ENCODE data around the gene RANBP10. TPM values are rescaled to one million over a fixed set of nuclear protein-coding genes. Genes with fewer than 3 reads are reported as not detected.

The RANBP10 gene
- total RNA-seq: 4.5 and 5.8 TPM in 2 replicates

DNA sequence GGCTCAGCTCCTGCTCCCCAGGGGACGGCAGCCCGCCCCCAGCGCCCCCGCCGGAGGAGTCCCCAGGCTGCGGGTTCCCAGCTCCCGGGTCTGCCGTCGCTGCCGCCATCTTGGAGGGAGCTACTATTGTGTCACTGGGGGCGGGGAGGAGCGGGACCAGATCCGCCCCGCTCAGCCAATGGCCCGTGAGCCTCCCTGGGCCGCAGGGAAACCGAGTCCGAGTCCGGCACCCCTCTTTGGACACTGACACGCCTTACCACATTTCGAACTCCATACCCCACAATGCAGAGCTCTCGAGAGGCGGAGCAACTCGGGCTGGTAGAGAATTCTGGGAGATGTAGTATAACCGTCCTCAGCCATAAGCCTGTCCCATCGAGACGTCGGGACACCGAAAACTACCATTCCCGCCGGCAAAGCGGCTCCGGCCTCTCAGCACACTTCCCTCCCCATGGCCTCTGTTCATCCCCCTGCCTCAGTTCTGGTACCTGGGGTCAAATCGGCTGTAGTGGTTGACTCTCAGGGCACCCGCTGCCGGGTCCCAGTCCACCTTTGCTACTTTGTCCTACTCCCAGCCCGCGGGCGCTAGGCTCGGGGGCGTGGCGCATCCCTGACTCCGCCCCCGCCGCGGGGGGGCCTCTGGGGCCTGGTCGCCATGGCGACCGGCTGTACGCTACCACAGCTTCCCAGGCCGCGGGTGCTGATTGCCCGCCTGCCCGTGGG, at the start of gene RANBP10, which contains the start of gene TSNAXIP1:
TSS of gene RANBP10 (minus strand) at position 133 of the 720 bp plus-strand sequence. CDS start at position 109, 24 bp downstream.
TSS of gene TSNAXIP1 (plus strand) at position 462 of the 720 bp plus-strand sequence. CDS start 261 bp downstream, outside the sequence.

GRCh38 chr16:67847064-67847861, 40.9 kb upstream of the RANBP10 start, which contains the start of gene CENPT:
CENPT (minus strand) TSS chr16:67847693; CDS start chr16:67833859, 13,834 bp downstream.

DNA sequence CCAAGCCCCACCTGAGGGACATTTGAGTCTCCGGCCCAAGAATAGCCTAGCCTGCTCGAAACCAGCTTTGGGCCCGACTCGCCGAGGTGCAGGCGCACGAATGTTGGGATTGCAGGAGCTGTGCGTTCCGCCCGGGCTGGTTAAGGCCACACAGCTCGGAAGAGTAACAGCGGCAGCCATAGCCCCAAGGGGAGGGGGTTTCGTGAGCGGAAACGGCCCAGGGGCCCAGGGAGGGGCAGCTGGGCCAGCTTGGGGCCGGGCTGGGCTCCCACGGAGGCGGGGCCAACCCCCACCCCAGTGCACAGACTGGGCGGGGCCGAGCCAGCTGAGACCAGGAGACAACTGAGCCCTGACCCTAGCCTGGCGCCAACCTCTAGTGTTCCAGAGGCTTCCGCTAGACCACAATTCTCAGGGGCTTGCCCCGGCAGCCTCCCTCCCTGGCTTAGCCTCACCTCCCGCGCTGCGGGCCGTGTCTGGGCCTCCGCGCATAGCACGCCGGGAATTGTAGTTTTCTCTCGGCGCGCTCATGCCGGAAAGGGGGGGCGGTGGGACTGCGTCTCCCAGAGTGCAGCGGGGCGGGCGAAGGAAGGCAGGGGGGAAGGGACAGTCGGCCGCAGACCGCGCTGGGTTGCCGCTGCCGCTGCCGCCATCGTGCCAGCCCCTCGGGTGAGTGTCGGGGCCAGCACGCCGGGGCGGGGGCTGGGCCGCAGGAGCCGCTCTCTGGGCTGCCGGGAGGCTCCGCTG, 40.1 kb upstream of the RANBP10 start, which contains the start of gene NUTF2:
TSS of gene NUTF2 (plus strand) at position 614 of the 744 bp plus-strand sequence. CDS start 18,198 bp downstream, outside the sequence.

DNA sequence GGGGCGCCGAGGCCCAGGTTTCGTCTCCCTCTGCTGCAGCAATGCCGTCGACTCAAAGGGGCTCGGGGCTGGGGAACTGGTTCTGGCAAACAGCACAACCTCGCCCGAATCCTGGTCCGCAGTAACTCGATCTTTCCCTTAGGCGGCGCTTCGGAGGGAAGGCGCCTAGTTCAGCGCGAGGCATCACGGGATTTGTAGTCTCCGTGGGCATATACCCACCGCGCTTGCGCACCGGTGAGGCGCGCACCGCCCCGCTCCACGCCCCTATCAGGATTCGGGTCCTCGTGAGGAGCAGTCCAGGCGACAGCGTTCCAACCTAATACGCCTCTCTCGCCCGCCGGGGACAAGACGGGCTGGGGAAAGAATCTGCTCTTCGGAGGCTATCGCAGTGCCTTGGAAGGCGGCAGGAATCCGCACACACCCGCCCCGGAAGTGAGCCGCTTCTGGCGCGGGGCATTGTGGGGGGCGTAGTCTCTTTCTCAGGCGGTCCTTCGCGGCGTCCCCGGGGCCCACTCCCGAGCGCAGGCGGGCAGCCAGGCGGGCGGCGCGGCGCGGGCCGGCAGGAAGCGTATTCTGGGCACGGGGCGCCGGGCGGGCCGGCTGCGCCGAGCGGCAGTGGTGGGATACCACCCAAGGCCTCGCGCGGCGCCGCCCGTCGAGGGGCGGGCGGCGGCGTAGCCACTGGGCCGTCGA, 35.6 kb upstream of the RANBP10 start, which contains the start of gene THAP11:
TSS of gene THAP11 (plus strand) at position 505 of the 693 bp plus-strand sequence. CDS start 235 bp downstream, outside the sequence.

DNA sequence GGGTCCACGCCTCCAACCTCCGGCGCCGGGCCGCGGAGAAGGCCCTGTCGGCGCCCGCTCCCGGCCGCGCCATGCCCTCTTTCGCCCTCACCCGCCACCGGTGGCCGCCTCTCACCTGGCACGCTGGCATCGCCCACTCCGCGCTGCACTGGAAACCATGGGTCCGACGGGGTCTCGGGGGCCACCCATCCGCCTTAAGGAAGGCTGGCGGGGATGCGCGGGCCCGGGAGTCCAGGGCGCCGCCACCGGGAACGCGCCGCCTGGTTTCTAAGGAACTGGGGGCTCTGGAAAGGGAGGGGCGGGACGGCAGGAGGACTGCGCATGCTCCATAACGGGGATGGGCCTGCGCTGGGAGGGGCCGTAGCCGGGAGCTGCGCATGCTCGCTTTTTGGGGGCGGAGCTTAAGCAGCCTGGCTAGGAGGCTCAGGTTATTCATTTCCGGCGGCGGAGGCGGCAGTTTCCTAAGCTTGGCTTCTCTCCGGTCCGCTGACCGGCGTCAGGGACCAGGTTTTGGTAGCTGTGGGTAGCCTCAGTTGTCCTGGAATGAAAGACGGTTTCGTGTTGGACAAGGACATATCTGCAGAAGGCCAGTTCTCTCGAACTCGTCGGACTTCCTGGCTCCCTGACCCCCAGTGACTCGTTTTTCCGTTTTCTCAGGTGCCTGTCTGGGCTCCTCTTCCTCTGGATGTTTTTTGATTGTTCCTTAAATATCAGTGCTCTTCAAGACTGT, 87.1 kb downstream of the RANBP10 start, which contains the start of gene GFOD2:
TSS of gene GFOD2 (minus strand) at position 269 of the 730 bp plus-strand sequence. CDS start 33,601 bp downstream, outside the sequence.

Other genes with a start within 250 kb of the RANBP10 start
- gene CTCF, start 244.0 kb downstream of the RANBP10 start, total RNA-seq: 14.4 and 17.5 TPM in 2 replicates
- gene CARMIL2, start 161.4 kb downstream of the RANBP10 start, total RNA-seq: 0.90 and 1.5 TPM in 2 replicates
- 13.0 and 25.4 TPM in 2 replicates for gene ACD, start 146.3 kb downstream of the RANBP10 start, total RNA-seq
- 0.90 TPM in 1 of 2 replicates, not detected in the other for gene PARD6A, start 145.6 kb downstream of the RANBP10 start, total RNA-seq
- gene ENKD1, start 139.8 kb downstream of the RANBP10 start, total RNA-seq: 12.8 and 14.4 TPM in 2 replicates
- gene C16orf86, start 139.7 kb downstream of the RANBP10 start, total RNA-seq: 2.8 and 6.0 TPM in 2 replicates
- 7.9 and 15.2 TPM in 2 replicates for gene GFOD2, start 87.2 kb downstream of the RANBP10 start, total RNA-seq
- gene TSNAXIP1, start 329 bp upstream of the RANBP10 start, total RNA-seq: 0.54 and 0.97 TPM in 2 replicates
- 15.4 and 22.6 TPM in 2 replicates for gene THAP11, start 35.8 kb upstream of the RANBP10 start, total RNA-seq
- gene NUTF2, start 40.4 kb upstream of the RANBP10 start, total RNA-seq: 96.6 and 177 TPM in 2 replicates
- 32.6 and 42.4 TPM in 2 replicates for gene CENPT, start 41.1 kb upstream of the RANBP10 start, total RNA-seq
- gene EDC4, start 66.5 kb upstream of the RANBP10 start, total RNA-seq: 27.2 and 28.3 TPM in 2 replicates
- gene NRN1L, start 78.3 kb upstream of the RANBP10 start, total RNA-seq: not detected in 2 replicates
- 10.7 and 11.0 TPM in 2 replicates for gene PSKH1, start 86.7 kb upstream of the RANBP10 start, total RNA-seq
- gene CTRL, start 125.3 kb upstream of the RANBP10 start, total RNA-seq: 0.18 and 0.81 TPM in 2 replicates
- 40.4 and 57.8 TPM in 2 replicates for gene PSMB10, start 130.3 kb upstream of the RANBP10 start, total RNA-seq
- gene LCAT, start 137.6 kb upstream of the RANBP10 start, total RNA-seq: 8.1 and 12.5 TPM in 2 replicates
- gene SLC12A4, start 162.1 kb upstream of the RANBP10 start, total RNA-seq: 46.4 and 58.3 TPM in 2 replicates
- gene DPEP3, start 173.9 kb upstream of the RANBP10 start, total RNA-seq: not detected in 2 replicates
- not detected in 2 replicates for gene DPEP2, start 192.9 kb upstream of the RANBP10 start, total RNA-seq
- gene DPEP2NB, start 209.4 kb upstream of the RANBP10 start, total RNA-seq: not detected in 2 replicates
- 3.2 and 6.3 TPM in 2 replicates for gene DDX28, start 216.7 kb upstream of the RANBP10 start, total RNA-seq
- gene DUS2, start 216.7 kb upstream of the RANBP10 start, total RNA-seq: 14.7 and 19.5 TPM in 2 replicates

All from cardiac atrium fibroblast (primary cell).